Stomach (tissue), 9 donors: Measurements from ENCODE around the gene LMNB1. TPM values are rescaled to one million over a fixed set of nuclear protein-coding genes. Genes with fewer than 3 reads are reported as not detected.

ENCODE experiments used
- DNase-seq, 2 donors: peaks; one replicate each; pipeline versions ENCODE4 v3.0.0 to v3.0.0-alpha.2; 2013 to 2019
- H3K27ac ChIP-seq, 5 donors: fragments of 200-600 bp in 4 of 5; sonication (generic) in 4 of 5; one replicate each; pipeline ENCODE4 v1.5.1; 2013 to 2019; ENCODE audit warnings: mild to moderate bottlenecking in 1 of 5, moderate library complexity in 1 of 5
- H3K27me3 ChIP-seq, 3 donors: fragments of 200-600 bp; sonication (generic); one replicate each; pipeline ENCODE4 v1.5.1; 2017 to 2019; ENCODE audit warnings: mixed run types in 1 of 3
- H3K36me3 ChIP-seq, 4 donors: fragments of 200-600 bp; sonication (generic); 1 replicate in 3 of 4; 2 replicates in 1 of 4; pipeline ENCODE4 v1.5.1; 2016 to 2019
- H3K4me1 ChIP-seq, 4 donors: fragments of 200-600 bp; sonication (generic); one replicate each; pipeline ENCODE4 v1.5.1; 2016 to 2019
- H3K4me3 ChIP-seq, 4 donors: fragments of 200-600 bp; sonication (generic) in 3 of 4; one replicate each; pipeline ENCODE4 v1.5.1; 2016 to 2019; ENCODE audit warnings: mild to moderate bottlenecking in 1 of 4
- H3K9me3 ChIP-seq, 4 donors: fragments of 200-600 bp; sonication (generic); one replicate each; pipeline ENCODE4 v1.5.1; 2016 to 2019
- EP300 ChIP-seq: sonication (generic); formaldehyde crosslinking; IDR thresholded peaks from one replicate; pipeline ENCODE4 v1.6.1; 2017; ENCODE audit warnings: antibody characterized with exemption
- POLR2A ChIP-seq, 4 donors: fragments of 450-650 bp; IDR thresholded peaks; one replicate each; pipeline ENCODE4 v1.6.1; 2016; ENCODE audit warnings: antibody characterized with exemption in 4 of 4, control low read depth in 2 of 4, mild to moderate bottlenecking in 1 of 4, moderate library complexity in 1 of 4
- POLR2AphosphoS5 ChIP-seq, 3 donors: sonication (generic); formaldehyde crosslinking; IDR thresholded peaks; one replicate each; pipeline ENCODE4 v1.6.1; 2016; ENCODE audit warnings: antibody characterized with exemption in 3 of 3
- WGBS, 5 donors: extraction: QIAGEN DNeasy Blood & Tissue Kit in 3 of 5; methylation state at CpG; one replicate each; pipeline versions ENCODE4 v1.1.5 to v1.1.7; 2013 to 2018; 5-methylcytosine and 5-hydroxymethylcytosine counted together
- intact Hi-C: fragments of 100-400 bp; cut with DNase I; formaldehyde crosslinking; loops from one replicate; pipeline ENCODE4 v1.15.1; 2023; ENCODE audit warnings: low total_unique reads
- polyA plus RNA-seq, 3 donors: library from polyadenylated mRNA; stranded (reverse); fragments of 200-250 nt; gene quantifications; one replicate each; pipeline ENCODE4 v1.2.3, GENCODE V29; 2013
- total RNA-seq, 5 donors: library from RNA; depleted of rRNA; stranded (reverse); fragments of >200 nt; gene quantifications; one replicate each; pipeline versions ENCODE4 v1.1.0 to v1.2.3, GENCODE V29; 2014 to 2016
- TF ChIP-seq, protein P1 (sequence below), 7 experiments: fragments of 450-650 bp in 4 of 7; fragments of 200-600 bp in 3 of 7; sonication (generic) in 3 of 7; IDR thresholded peaks; one replicate each; pipeline ENCODE4 v1.5.1; 2016 to 2019; ENCODE audit warnings: antibody characterized with exemption in 7 of 7, control low read depth in 2 of 7, mild to moderate bottlenecking in 1 of 7
- donor health status: healthy with polysubstance abuse.
- donor health status: Bipolar disorder and iron deficiency.
- donor health status: healthy.

The LMNB1 gene
- total and polyA plus RNA-seq, 8 donors, result 7.6 to 167 (median 9.9) TPM

DNA sequence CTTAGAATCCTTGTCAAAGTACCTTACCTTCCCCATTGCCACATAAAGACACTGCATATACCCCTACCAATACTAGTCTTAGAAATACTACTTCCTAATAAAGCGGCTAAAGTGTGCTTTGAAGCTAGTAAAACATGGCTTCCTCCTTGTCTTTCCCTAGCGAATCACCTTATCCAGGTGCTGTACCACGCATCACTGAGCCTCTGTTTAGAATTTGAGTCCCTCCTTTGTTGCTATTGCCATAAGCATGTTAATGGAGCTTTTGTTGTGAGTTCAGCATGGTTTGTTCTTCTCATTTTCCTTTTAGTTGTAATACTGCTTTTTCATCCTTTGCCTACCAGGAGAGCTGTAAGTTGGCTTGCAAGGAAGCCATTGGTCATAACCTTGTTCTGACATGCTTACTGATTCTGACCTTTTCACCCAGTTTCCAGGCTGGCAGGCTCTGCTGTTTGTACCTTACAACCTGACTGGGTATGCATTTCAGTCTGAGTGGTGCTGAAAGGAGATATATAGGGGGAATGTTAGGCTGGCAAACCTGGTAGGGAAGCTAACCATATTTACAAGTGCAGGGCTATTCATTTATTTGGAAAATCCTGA is 49.8 kb downstream of the LMNB1 start:
- Histone ChIP-seq H3K36me3 (peaks cover 0 to 66% (median 40%) of the 10 kb centered on the region in 4 donors), H3K9me3 (no peaks in the 10 kb centered on the region), H3K4me1 (no peaks in the 10 kb centered on the region), H3K27me3 (no peaks in the 10 kb centered on the region), H3K4me3 (no peak overlapping the region), H3K27ac (no peak overlapping the region)
- no peak for DNase-seq
- no peak for TF ChIP-seq POLR2AphosphoS5 (IDR thresholded peaks at IDR 0.05)
- TF ChIP-seq, protein P1, sequence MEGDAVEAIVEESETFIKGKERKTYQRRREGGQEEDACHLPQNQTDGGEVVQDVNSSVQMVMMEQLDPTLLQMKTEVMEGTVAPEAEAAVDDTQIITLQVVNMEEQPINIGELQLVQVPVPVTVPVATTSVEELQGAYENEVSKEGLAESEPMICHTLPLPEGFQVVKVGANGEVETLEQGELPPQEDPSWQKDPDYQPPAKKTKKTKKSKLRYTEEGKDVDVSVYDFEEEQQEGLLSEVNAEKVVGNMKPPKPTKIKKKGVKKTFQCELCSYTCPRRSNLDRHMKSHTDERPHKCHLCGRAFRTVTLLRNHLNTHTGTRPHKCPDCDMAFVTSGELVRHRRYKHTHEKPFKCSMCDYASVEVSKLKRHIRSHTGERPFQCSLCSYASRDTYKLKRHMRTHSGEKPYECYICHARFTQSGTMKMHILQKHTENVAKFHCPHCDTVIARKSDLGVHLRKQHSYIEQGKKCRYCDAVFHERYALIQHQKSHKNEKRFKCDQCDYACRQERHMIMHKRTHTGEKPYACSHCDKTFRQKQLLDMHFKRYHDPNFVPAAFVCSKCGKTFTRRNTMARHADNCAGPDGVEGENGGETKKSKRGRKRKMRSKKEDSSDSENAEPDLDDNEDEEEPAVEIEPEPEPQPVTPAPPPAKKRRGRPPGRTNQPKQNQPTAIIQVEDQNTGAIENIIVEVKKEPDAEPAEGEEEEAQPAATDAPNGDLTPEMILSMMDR (IDR thresholded peaks at IDR 0.05), result no peak
- 62 to 85% (median 65%) methylated on average over 3 of the region's 3 CpGs for WGBS, 5 donors
- intact Hi-C loops, result no loop called here

DNA sequence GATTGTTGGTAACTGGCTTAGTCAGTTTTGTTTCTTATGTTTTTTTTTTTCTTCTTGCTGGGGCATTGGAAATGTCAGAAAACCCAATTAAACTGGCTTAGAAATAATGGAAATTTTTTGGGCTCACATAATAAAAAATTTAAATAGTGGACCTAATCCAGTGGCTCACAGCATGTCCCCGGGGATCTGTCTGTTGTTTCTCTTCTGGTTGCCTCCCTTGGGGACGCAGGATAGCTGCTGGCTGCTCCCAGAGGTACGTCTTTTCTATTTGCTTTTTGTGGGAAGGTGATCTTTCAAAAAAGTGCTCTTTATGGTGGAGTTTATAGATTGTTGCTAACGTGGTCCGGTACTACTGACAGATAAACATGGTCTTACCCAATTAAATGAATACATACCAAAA is 52.2 kb downstream of the LMNB1 start:
- peaks cover 0 to 59% (median 45%) of the 10 kb centered on the region in 4 donors for H3K36me3 ChIP-seq
- no peaks in the 10 kb centered on the region for H3K4me1 ChIP-seq
- intact Hi-C loops, result no loop called here
- WGBS, 5 donors, result 91 to 96% (median 94%) methylated on average over 5 of the region's 5 CpGs
- H3K9me3 ChIP-seq, result no peaks in the 10 kb centered on the region
- H3K27ac ChIP-seq, result no peak overlapping the region
- H3K27me3 ChIP-seq, result no peaks in the 10 kb centered on the region
- no peak overlapping the region for H3K4me3 ChIP-seq
- no peak for DNase-seq
- TF ChIP-seq, protein P1 (IDR thresholded peaks at IDR 0.05), result no peak
- TF ChIP-seq EP300 (no peak), POLR2A (IDR thresholded peaks at IDR 0.05) (no peak), POLR2AphosphoS5 (IDR thresholded peaks at IDR 0.05) (no peak)

DNA sequence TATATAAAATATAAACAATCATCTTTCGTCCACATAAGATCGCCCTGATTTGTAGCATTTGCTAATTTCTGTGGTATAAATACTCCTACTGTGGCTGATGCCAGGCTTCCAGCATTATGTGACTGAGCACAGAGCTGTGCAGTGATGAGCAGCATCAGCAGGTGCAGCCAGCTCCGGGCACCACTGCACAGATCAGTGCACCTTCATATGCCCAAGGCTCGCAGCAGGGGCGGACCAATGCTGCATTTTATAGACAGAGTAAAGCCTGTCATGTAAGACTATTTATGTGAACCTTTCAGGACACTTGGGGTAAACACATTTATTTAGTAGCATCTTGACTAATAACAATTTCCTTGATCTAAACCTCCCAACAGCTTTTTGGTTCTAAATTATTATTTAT is 53.1 kb downstream of the LMNB1 start:
- no peaks in the 10 kb centered on the region for H3K27me3 ChIP-seq
- no peak overlapping the region for H3K4me3 ChIP-seq
- intact Hi-C loops, result loop anchor here (10.0 kb wide), 1 partner anchor 485 kb away; no protein-coding TSS in a partner anchor
- H3K27ac ChIP-seq, result no peak overlapping the region
- DNase-seq, result no peak
- no peaks in the 10 kb centered on the region for H3K4me1 ChIP-seq
- TF ChIP-seq EP300, result no peak
- no peak for TF ChIP-seq POLR2AphosphoS5 (IDR thresholded peaks at IDR 0.05)
- TF ChIP-seq, protein P1 (IDR thresholded peaks at IDR 0.05), result no peak
- TF ChIP-seq POLR2A (IDR thresholded peaks at IDR 0.05), result no peak
- 87 to 98% (median 94%) methylated on average over 5 of the region's 5 CpGs for WGBS, 5 donors
- H3K9me3 ChIP-seq, result no peaks in the 10 kb centered on the region
- H3K36me3 ChIP-seq, result peaks cover 0 to 59% (median 47%) of the 10 kb centered on the region in 4 donors

DNA sequence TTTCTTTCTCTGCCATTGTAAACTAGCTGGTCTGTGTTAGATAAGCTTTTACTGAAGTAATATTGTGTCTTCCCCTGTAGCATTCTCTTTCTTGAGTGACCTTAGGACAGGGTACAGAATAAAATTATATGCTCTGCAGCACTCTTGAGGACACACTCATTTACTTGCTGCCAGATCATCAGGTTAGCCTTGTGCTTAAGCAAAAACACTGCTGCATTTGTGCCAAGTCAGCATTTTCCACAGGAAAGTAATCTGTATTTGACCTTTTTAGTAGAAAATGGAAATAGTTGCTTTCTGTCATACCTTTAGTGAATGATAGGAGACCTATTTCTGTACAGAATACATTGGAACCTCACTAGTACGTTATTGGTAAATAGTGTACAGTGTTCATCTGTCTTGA is 54.2 kb downstream of the LMNB1 start:
- Histone ChIP-seq H3K4me3 (no peak overlapping the region), H3K4me1 (no peaks in the 10 kb centered on the region), H3K36me3 (peaks cover 0 to 53% (median 40%) of the 10 kb centered on the region in 4 donors), H3K27me3 (no peaks in the 10 kb centered on the region), H3K27ac (no peak overlapping the region), H3K9me3 (no peaks in the 10 kb centered on the region)
- TF ChIP-seq POLR2A (IDR thresholded peaks at IDR 0.05), result no peak
- no peak for TF ChIP-seq EP300
- TF ChIP-seq POLR2AphosphoS5 (IDR thresholded peaks at IDR 0.05), result no peak
- TF ChIP-seq, protein P1 (IDR thresholded peaks at IDR 0.05), result no peak
- DNase-seq, result no peak
- intact Hi-C loops, result loop anchor here (10.0 kb wide), 1 partner anchor 484 kb away; no protein-coding TSS in a partner anchor
- WGBS, 5 donors, result 84 to 96% (median 88%) methylated on average over 1 of the region's 1 CpG
